GM03348 (cell line): ENCODE data around the gene PDZD2.
"Not testable (repeated sequence)": the region's sequence is repeated elsewhere in the genome, so short reads cannot be mapped to it uniquely, and the experiment has no call there.

Experiments used
- DNase-seq: peaks from one replicate; pipeline ENCODE4 v3.0.0; 2012; ENCODE audit warnings: low spot score

Gene PDZD2

DNA sequence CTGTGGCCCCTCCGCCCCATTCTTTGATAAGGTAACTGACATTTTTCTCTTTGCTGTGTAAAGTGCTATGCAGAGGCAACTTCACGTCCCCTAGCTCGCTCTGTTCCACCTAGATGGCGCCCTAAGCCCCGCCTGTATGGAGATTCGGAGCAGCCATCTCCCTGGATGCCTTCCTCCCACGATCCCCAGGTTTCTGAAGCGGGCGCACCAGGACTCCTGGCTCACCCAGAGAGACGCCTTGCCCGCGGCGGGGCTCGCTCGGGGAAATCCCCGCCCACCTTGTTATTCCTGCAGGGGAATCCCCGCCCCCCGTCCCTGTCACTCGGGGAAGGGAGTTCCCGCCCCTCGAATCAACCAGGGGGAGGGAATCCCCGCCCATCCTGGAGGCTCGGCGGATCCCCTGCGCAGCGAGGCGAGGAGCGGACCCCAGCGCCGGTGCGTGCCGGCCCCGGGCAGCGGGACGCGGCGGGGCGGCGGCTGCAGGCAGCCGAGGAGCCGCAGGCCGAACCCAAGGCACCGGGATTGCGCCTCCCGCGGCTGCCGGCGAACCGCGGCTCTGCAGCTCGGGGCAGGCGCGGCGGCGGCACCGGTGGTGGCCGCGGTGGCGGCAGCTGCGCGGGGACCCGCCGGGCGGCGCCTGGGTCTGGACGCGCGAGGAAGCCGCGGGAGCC, at the start of gene PDZD2:
TSS of gene PDZD2 (plus strand) at position 384 of the 671 bp plus-strand sequence.
- DNase-seq = peak; percentile 89

GRCh38 chr5:31593665-31594064, 45.3 kb upstream of the PDZD2 start:
- no peak for DNase-seq

DNA sequence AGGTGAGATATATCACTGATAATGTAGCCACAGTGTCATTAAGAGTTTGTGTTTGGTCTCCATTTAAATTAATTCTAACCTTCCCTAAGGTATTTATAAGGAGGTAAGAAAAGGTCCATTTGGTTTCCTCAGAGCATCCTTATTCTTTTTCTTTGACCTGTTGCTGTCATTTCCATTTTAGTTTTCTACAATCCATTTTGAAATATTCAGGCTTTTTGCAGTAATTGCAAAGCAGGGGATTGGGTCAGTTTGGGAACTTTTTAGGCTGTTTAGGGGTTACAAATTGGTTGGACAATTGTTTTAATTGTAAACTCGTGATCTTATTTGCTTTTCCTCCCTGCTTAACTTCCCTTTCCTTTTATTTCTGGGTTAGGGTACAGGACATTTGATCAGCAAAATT, 42.6 kb upstream of the PDZD2 start:
- DNase-seq = no peak

GRCh38 chr5:31598640-31599611, 40.0 kb upstream of the PDZD2 start:
- no peak for DNase-seq

DNA sequence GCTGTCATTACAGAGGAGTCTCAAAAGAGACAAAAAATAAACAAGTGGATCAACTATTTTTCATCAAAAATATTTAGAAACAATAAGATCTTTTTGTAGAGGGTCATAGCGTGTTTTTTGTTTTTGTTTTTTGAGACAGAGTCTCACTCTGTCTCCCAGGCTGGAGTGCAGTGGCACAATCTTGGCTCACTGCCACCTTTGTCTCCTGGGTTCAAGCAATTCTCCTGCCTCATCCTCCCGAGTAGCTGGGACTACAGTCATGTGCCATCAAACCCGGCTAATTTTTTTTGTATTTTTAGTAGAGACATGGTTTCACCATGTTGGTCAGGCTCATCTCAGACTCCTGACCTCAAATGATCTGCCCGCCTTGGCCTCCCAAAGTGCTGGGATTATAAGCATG, 36.6 kb upstream of the PDZD2 start:
- not testable (repeated sequence) for DNase-seq

GRCh38 chr5:31604240-31604639, 34.7 kb upstream of the PDZD2 start:
- DNase-seq = no peak

GRCh38 chr5:31604644-31605043, 34.3 kb upstream of the PDZD2 start:
- no peak for DNase-seq

DNA sequence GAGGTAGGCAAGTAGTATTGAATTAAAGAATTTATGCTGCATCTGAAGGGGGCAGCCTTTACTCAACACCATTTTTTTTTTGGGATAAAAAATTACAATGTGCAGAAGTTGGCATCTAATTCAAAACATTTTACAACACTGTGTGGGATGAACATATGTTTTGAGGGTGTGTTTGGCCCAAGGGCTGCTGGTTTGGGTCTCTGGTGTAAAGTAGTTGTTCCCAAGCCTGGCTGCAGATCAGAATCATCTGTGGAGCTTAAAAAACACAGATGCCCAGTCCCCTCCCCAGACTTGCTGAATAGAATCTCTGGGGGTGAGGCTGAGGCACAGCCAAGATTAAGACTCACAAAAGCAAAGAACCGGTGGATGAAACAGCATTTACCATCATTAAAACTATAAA, 33.0 kb upstream of the PDZD2 start:
- DNase-seq = no peak

DNA sequence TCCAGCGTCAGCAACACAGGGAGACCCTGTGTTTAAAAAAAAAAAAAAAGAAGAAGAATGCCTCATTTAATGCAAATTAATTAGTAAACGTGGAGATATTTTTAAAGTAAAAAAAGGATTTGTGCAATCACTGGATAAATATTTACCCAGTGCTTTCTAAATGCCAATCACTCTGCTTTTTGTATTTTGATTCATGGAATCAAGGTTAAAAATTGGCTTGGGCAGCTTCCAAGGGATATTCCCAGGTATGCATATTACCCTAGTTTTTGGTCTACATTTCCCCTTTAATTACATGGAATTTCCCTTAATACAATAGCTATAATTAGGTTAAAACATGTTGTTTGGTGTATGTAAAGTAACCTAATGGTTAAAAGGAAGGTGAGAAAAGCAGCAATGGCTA, 31.4 kb upstream of the PDZD2 start:
- no peak for DNase-seq

GRCh38 chr5:31611002-31611401, 27.9 kb upstream of the PDZD2 start:
- DNase-seq = no peak

DNA sequence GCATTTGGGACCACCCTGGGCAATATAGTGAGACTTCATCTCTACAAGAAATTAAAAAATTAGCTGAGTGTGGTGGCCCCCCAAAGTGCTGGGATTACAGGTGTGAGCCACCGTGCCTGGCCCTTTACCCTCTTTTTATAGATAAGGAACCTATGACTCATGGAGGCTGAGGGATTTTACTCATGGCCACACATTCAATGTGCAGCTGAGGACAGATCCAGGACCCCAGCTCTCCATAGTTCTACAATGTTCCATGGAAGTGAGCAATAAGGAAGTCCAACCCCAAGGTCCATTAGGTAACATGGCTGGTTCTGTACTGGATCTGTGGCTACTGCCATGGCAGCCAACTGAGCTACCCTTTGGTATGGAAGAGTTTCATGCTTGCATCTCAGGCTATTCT, 25.3 kb upstream of the PDZD2 start:
- DNase-seq = no peak

DNA sequence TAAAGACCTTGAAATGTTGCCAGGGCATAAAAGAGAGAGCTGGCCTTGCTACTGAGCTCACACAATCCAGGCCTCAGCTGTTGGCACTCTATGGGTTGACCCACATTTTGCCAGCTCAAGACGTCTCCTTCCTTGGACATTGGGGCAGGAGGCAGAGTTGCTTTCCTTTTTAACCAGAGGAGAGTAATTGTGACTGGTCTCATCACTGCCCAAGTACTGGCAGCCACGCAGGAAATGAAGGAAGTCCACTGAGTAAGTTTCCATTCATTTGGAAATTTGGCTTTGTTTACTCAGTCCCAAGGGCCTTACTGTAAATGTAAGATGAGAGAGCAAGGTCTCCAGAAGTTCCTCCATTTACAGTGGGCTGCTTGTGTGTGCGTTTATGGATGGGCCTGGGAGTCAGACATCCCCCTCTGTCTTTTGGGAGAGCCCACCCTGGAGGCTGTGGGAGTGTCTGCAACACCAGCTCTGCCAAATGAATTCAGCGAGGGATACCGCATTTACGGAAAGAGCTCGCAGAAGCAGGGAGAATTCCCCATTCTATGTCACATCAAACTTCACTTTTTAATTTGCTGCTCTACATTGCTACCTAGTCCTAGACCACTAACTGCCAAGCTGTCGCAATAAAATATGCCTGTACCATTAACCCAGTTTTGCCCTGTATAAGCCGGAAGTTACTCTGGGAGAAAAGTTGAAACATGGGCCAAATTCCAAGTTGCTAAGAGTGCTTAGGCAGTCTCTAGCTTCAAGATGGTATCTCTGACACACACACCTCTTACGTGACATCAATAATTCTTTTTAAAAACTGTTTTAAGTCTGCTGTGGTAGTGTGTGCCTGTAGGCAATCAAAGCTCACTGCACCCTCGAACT, 24.5 kb upstream of the PDZD2 start:
- no peak for DNase-seq

DNA sequence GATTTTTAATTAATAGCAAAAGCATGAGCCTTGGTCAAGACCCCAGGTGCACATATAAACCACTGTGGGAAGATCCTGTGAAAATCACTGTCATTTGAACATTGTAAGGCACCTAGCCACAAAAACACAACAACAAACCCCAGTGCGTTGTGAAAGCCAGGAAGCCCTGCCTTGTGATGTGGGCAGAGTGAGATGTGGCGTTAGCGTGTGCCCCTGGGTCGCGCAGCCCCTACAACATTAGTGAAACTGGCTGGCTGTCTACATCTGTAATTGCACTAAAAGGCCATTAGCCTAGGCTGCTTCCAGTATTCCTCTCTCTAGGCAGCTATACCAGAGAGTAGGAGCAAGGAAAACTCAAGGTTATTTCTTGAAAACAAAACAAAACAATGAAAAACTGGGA, 21.1 kb upstream of the PDZD2 start:
- no peak for DNase-seq

DNA sequence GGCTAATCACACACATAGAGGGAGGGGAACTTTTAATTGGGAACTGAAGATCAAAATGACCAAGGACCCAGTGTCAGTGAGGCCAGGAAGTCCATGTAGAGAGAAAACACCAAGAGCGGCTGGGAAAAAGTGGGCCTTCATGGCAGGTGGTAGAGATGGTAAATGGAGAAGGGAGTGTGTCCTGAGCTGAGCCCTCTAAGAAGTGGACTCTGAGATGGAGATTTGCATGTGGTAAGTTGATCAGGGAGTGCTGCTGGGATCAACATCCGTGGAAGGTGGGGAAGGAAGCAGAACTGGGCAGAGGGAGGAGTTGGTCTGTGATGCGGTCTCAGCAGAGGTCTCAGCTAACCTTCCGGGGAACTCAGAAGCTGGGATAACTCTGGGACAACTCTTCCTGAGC, 18.9 kb upstream of the PDZD2 start:
- no peak for DNase-seq

DNA sequence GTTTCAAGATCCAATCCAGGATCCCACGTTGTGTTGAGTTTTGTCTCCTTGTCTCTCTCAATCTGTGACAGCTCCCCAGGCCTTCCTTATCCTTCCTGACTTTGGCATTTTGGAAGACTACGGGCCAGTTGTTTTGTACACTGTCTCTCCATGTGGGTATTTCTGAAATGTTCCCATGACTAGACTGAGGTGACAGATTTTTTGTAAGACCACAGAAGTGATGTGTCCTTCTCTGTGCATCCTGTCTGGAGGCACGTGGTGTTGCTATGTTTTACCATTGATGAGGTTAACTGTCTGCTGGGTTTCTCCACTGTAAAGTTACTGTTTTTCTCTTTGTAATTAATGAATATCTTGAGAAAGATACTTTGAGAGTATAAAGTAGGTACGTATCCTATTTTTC, 15.7 kb upstream of the PDZD2 start:
- no peak for DNase-seq

GRCh38 chr5:31625394-31625793, 13.5 kb upstream of the PDZD2 start:
- DNase-seq = no peak

- no peak for DNase-seq
These were observed 12.8 kb upstream of the PDZD2 start for GRCh38 chr5:31626156-31626555.

DNA sequence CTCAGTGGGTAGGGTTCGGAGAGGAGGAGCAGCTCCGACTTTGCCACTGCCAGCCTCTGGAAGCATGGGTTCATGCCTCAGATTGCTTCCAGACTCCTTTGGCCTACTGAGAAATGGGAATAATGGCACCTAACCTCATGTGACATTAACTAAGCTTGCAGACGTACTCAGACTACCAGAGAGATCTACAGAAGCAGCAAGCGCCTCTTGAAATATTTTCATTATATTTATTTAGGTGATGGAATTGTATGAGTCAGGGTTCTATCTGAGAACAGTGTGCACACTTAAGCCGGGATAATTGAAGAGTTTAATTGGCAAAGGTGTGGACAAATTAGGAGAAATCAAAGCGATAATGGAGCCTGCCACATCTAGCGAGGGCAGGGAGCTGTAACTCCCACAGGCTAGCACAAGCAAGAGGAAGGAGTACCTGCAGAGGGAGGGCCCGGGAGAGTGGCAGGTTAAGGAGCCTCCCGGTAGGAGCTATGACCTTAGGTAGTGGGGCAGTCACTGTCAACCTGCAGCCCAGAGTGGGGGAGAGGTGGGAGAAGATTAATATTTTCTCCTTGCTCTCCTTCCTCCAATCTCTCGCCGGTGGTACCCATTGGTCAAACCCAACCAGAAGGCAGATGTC, 12.2 kb upstream of the PDZD2 start:
- no peak for DNase-seq

GRCh38 chr5:31630931-31631330, 8.0 kb upstream of the PDZD2 start:
- no peak for DNase-seq

DNA sequence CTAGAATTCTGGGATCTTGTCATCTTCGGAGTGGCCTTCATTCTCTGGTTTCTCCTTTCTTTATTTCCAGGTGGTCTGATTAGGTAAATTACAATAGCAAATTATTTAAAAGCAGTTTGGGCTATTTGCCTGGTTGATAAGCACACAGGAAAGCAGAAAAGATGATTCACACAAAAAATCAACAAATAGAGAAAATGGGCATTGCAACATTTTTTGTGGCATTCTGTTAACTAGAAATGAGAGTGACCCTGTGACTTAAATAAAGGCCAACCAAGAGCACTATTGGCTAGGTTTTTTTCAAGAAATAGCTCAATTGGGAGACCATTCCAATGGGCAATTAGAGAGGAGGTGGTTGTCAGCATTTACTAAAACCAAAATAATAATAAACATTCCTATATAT, 6.5 kb upstream of the PDZD2 start:
- no peak for DNase-seq

- no peak for DNase-seq
These were observed 3.5 kb upstream of the PDZD2 start for GRCh38 chr5:31635446-31635845.

GRCh38 chr5:31637851-31638250, 1.1 kb upstream of the PDZD2 start:
- DNase-seq = no peak
